Measurements from ENCODE around the gene RPTOR. TPM values are rescaled to one million over a fixed set of nuclear protein-coding genes. Genes with fewer than 3 reads are reported as not detected.

RPTOR gene
- total RNA-seq, 4 donors from 2014 or later, result 23.6 to 37.0 (median 27.8) TPM

DNA sequence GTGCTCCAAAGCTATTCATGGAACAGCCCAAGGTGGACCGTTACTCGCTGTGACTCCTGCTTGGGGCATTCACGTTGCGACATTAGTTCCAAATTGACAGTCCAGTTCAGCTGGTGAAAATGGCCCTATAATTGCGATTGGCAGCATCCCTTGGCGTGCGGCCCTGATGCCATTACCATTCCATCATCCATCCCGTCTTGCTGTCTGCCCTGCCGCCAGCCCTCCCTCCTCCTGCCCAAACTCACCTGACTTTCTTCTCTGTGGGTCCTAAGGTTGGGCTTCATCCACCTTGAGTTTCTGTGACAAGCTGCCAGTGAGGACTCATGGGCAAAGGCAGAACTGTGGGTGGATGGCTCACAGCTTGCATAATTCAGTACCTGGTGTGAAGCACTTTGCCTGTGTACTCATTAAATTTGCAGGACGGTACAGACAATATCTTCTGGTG lies 104.6 kb downstream of the RPTOR start:
- DNase-seq (ENCODE audit: low spot score) (no peak), ATAC-seq (ENCODE audit: low FRiP score) (no peak)
- TF ChIP-seq, protein P1, sequence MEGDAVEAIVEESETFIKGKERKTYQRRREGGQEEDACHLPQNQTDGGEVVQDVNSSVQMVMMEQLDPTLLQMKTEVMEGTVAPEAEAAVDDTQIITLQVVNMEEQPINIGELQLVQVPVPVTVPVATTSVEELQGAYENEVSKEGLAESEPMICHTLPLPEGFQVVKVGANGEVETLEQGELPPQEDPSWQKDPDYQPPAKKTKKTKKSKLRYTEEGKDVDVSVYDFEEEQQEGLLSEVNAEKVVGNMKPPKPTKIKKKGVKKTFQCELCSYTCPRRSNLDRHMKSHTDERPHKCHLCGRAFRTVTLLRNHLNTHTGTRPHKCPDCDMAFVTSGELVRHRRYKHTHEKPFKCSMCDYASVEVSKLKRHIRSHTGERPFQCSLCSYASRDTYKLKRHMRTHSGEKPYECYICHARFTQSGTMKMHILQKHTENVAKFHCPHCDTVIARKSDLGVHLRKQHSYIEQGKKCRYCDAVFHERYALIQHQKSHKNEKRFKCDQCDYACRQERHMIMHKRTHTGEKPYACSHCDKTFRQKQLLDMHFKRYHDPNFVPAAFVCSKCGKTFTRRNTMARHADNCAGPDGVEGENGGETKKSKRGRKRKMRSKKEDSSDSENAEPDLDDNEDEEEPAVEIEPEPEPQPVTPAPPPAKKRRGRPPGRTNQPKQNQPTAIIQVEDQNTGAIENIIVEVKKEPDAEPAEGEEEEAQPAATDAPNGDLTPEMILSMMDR (IDR thresholded peaks at IDR 0.05), result no peak

- DNase-seq (ENCODE audit: low spot score) (no peak), ATAC-seq (ENCODE audit: low FRiP score) (no peak)
- TF ChIP-seq, protein P1 (IDR thresholded peaks at IDR 0.05), result no peak
These were observed 105.2 kb downstream of the RPTOR start for GRCh38 chr17:80649672-80650330.

GRCh38 chr17:80650331-80650672 lies 105.7 kb downstream of the RPTOR start:
- DNase-seq (ENCODE audit: low spot score), result no peak

GRCh38 chr17:80650751-80651518 lies 106.3 kb downstream of the RPTOR start:
- TF ChIP-seq, protein P1 (IDR thresholded peaks at IDR 0.05), result no peak
- ATAC-seq (ENCODE audit: low FRiP score) (no peak), DNase-seq (ENCODE audit: low spot score) (no peak)

More at GRCh38 chr17:80650331-80650672, 105.7 kb downstream of the RPTOR start:
- ATAC-seq (ENCODE audit: low FRiP score), result no peak
- TF ChIP-seq, protein P1 (IDR thresholded peaks at IDR 0.05), result no peak

DNA sequence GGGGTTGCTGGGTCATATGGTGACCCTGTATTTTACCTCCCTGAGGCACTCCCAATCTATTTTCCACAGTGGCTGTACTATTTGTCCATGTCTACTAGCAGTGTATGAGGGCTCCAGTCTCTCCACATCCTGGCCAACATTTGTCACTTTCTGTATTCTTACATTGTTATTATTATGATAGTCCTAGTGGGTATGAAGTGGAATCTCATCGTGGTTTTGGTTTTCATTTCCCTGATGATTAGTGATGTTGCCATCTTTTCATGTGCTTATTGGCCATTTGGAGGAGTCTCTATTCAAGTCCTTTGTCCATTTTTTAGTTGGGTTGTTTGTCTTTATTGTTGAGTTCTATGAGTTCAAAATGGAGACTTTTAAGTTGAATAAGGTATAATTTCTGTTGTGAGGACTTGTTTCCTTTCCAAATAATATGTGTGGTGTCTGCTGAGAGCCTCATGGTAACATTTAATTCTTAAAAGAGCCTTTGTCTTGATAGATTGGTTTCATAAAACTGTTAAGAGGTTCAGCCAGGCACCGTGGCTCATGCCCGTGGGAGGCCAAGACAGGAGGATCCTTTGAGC lies 108.2 kb downstream of the RPTOR start:
- no peak for ATAC-seq (ENCODE audit: low FRiP score)
- TF ChIP-seq, protein P1 (IDR thresholded peaks at IDR 0.05), result no peak
- DNase-seq (ENCODE audit: low spot score), result no peak

GRCh38 chr17:80653856-80654255 lies 109.2 kb downstream of the RPTOR start:
- TF ChIP-seq, protein P1 (IDR thresholded peaks at IDR 0.05), result no peak
- DNase-seq (ENCODE audit: low spot score) (no peak), ATAC-seq (ENCODE audit: low FRiP score) (no peak)
